ENCODE measurements around the gene HS3ST4. TPM values are rescaled to one million over a fixed set of nuclear protein-coding genes. Genes with fewer than 3 reads are reported as not detected.

HS3ST4 gene
- total and polyA plus RNA-seq, 2 of the 4 experiments (the other 2 are of a cell fraction) = not detected

- H3K79me1 ChIP-seq (ENCODE audit: low read depth in 1 of 2, low read length in 2 of 2) = no peaks in the 10 kb centered on the region
- H3K18ac ChIP-seq (ENCODE audit: low read depth, low read length) = no peak overlapping the region
- DNase-seq (no peak), ATAC-seq (ENCODE audit: low read depth) (no peak)
- no peak overlapping the region for H4K5ac ChIP-seq (ENCODE audit: low read depth, low read length)
- no peak overlapping the region for H2AK9ac ChIP-seq (replicated peaks; ENCODE audit: low read depth, low read length, poor library complexity)
- intact Hi-C loops (cut with micrococcal nuclease) (no loop called here), dilution Hi-C loops (cut with HindIII; ENCODE audit: low sequenced_read_pairs, unreplicated experiment) (no loop called here), in situ Hi-C loops (cut with MboI; ENCODE audit: low sequenced_read_pairs) (no loop called here)
- H3K4ac ChIP-seq (ENCODE audit: low read depth, low read length) = no peak overlapping the region
- H3K4me2 ChIP-seq (ENCODE audit: low read depth, low read length) = no peak overlapping the region
- H3K9me3 ChIP-seq (ENCODE audit: control insufficient read depth, insufficient read depth, low read length) = no peaks in the 10 kb centered on the region
- BruUV-seq (replicated peaks) = no TSS peak
- no peaks in the 10 kb centered on the region for H3K4me1 ChIP-seq (ENCODE audit: control insufficient read depth, insufficient read depth, low read length)
- no peaks in the 10 kb centered on the region for H3K9me1 ChIP-seq (ENCODE audit: insufficient read depth, low read length)
- no peak overlapping the region for H3K4me3 ChIP-seq (ENCODE audit: insufficient read depth, low read depth, low read length)
- no peak overlapping the region for H2BK5ac ChIP-seq (ENCODE audit: low read depth, low read length, poor library complexity, severe bottlenecking)
- no CpG with 5 or more reads among the region's 1 CpG for WGBS, 2 experiments (ENCODE audit: extremely low coverage in 2 of 2, insufficient read length in 1 of 2)
- no peak overlapping the region for H2AK5ac ChIP-seq (ENCODE audit: low read depth, low read length)
- no peak overlapping the region for H3K23ac ChIP-seq (ENCODE audit: low read depth, low read length)
- no peaks in the 10 kb centered on the region for H4K20me1 ChIP-seq (ENCODE audit: insufficient read depth, low read length)
- H4K8ac ChIP-seq (ENCODE audit: low read depth in 2 of 2, low read length in 2 of 2) = no peak overlapping the region
- ChIA-PET CTCF (no interaction called here), POLR2A (ENCODE audit: unreplicated experiment) (no interaction called here)
- no peak overlapping the region for H2AFZ ChIP-seq (replicated peaks; ENCODE audit: low read length, poor library complexity)
- no peak overlapping the region for H3K27ac ChIP-seq (ENCODE audit: insufficient read depth, low read length)
- no peak overlapping the region for H3K56ac ChIP-seq (ENCODE audit: extremely low read depth, insufficient read depth, low read length)
- no peak overlapping the region for H2BK15ac ChIP-seq (ENCODE audit: low read depth, low read length)
- H3K9ac ChIP-seq (ENCODE audit: low read depth, low read length) = no peak overlapping the region
- H4K91ac ChIP-seq (ENCODE audit: insufficient read depth, low read depth, low read length) = no peak overlapping the region
- no peaks in the 10 kb centered on the region for H3K27me3 ChIP-seq (ENCODE audit: control insufficient read depth, insufficient read depth, low read length)
- H2BK120ac ChIP-seq (ENCODE audit: low read depth, low read length) = no peak overlapping the region
- TF ChIP-seq NFE2L2 (IDR thresholded peaks at IDR 0.05; ENCODE audit: low read depth, low read length) (no peak), FOS (IDR thresholded peaks at IDR 0.05; ENCODE audit: low read depth, low read length) (no peak), RAD21 (IDR thresholded peaks at IDR 0.05; ENCODE audit: low read length) (no peak), SMC3 (IDR thresholded peaks at IDR 0.05; ENCODE audit: low read depth, low read length) (no peak), MAFK (IDR thresholded peaks at IDR 0.05; ENCODE audit: low read depth, low read length) (no peak), CTCF (conservative IDR thresholded peaks at IDR 0.05; ENCODE audit: low read depth, low read length) (no peak), RFX5 (IDR thresholded peaks at IDR 0.05; ENCODE audit: low read depth, low read length) (no peak), MAZ (IDR thresholded peaks at IDR 0.05; ENCODE audit: borderline replicate concordance, low read depth, low read length) (no peak), CHD1 (IDR thresholded peaks at IDR 0.05; ENCODE audit: low read depth, low read length) (no peak), RCOR1 (IDR thresholded peaks at IDR 0.05; ENCODE audit: insufficient replicate concordance, low read length) (no peak), POLR2A (IDR thresholded peaks at IDR 0.05; ENCODE audit: low read depth, low read length) (no peak), ELK1 (IDR thresholded peaks at IDR 0.05; ENCODE audit: borderline replicate concordance, low read depth, low read length) (no peak), MXI1 (IDR thresholded peaks at IDR 0.05; ENCODE audit: borderline replicate concordance, low read depth, low read length) (no peak), BHLHE40 (IDR thresholded peaks at IDR 0.05; ENCODE audit: low read depth, low read length) (no peak), USF2 (IDR thresholded peaks at IDR 0.05; ENCODE audit: low read depth, low read length) (no peak)
- no peak overlapping the region for H2BK20ac ChIP-seq (ENCODE audit: low read depth, low read length)
- H3K36me3 ChIP-seq (ENCODE audit: control insufficient read depth, insufficient read depth, low read length) = no peaks in the 10 kb centered on the region
- H3K14ac ChIP-seq (replicated peaks; ENCODE audit: low read depth, low read length) = no peak overlapping the region
Measured at GRCh38 chr16:25855063-25855462, 163.3 kb downstream of the HS3ST4 start.

Data from IMR-90 (cell line).